ENCODE measurements around the gene PDCD2L. TPM values are rescaled to one million over a fixed set of nuclear protein-coding genes. Genes with fewer than 3 reads are reported as not detected.

Gene PDCD2L
- total and polyA plus RNA-seq, 10 of the 15 experiments (the other 5 are each of a cell fraction or from before 2014, with no cell fraction given): 7.2 to 41.3 (median 26.9) TPM

GRCh38 chr19:34448191-34448590 is 44.0 kb downstream of the PDCD2L start:
- Histone ChIP-seq H3K4me1 (ENCODE audit: control insufficient read depth, insufficient read depth, low read length) (no peaks in the 10 kb centered on the region), H3K36me3 (ENCODE audit: control insufficient read depth in 2 of 2, insufficient read depth in 2 of 2, low read length in 1 of 2) (peaks cover 2 to 50% of the 10 kb centered on the region in 2 experiments), H4K20me1 (ENCODE audit: control insufficient read depth, insufficient read depth) (no peaks in the 10 kb centered on the region), H3K27me3 (replicated peaks in 1 of 2; ENCODE audit: control insufficient read depth in 2 of 2, insufficient read depth in 2 of 2, low read length in 1 of 2) (no peaks in the 10 kb centered on the region), H3K9me3 (replicated peaks; ENCODE audit: control insufficient read depth, insufficient read depth, low read length) (no peaks in the 10 kb centered on the region), H3K4me3 (no peak overlapping the region), H3K79me2 (ENCODE audit: control insufficient read depth, insufficient read depth, low read length) (no peaks in the 10 kb centered on the region), H2AFZ (ENCODE audit: control insufficient read depth, low read depth, low read length) (no peak overlapping the region), H3K27ac (ENCODE audit: control insufficient read depth, insufficient read depth) (no peak overlapping the region), H3K4me2 (ENCODE audit: control insufficient read depth, insufficient read depth) (no peak overlapping the region), H3K9ac (ENCODE audit: control insufficient read depth, insufficient read depth, low read length) (no peak overlapping the region)
- no peak for FAIRE-seq
- intact Hi-C loops (cut with micrococcal nuclease; ENCODE audit: unreplicated experiment): no loop called here
- ChIA-PET POLR2A (interaction anchor here (0.7 kb wide), 1 partner anchor 235 kb away, joined by 3 read pairs; no protein-coding TSS in a partner anchor), SMC1A (ENCODE audit: uncharacterized antibody, unreplicated experiment) (no interaction called here), CTCF (no interaction called here), RAD21 (ENCODE audit: unreplicated experiment) (no interaction called here)
- in situ Hi-C loops (cut with MboI): no loop called here
- BruUV-seq (replicated peaks): no TSS peak
- no peak for DNase-seq (ENCODE audit: low read depth, low spot score)
- WGBS (ENCODE audit: insufficient coverage, insufficient replicate concordance, low lambda C conversion rate, missing lambda C conversion rate): 100% methylated on average over 3 of the region's 3 CpGs
- ATAC-seq: no peak
- no peak for TF ChIP-seq HSF1 (IDR thresholded peaks at IDR 0.05; ENCODE audit: low read depth, low read length)
- no peak for TF ChIP-seq STAT3 (IDR thresholded peaks at IDR 0.05; ENCODE audit: low read depth, low read length)
- no peak for TF ChIP-seq ATF3 (IDR thresholded peaks at IDR 0.05; ENCODE audit: borderline replicate concordance, extremely low read depth, low read depth, low read length)
- no peak for TF ChIP-seq NKRF (conservative IDR thresholded peaks at IDR 0.05)
- no peak for TF ChIP-seq SREBF1 (IDR thresholded peaks at IDR 0.05; ENCODE audit: low read length)
- TF ChIP-seq RUNX3 (IDR thresholded peaks at IDR 0.05; ENCODE audit: low read length): no peak
- TF ChIP-seq PAX8 (IDR thresholded peaks at IDR 0.05): no peak
- TF ChIP-seq IRF5 (IDR thresholded peaks at IDR 0.05; ENCODE audit: borderline replicate concordance): no peak
- no peak for TF ChIP-seq LARP7 (IDR thresholded peaks at IDR 0.05)
- no peak for TF ChIP-seq EZH2 (IDR thresholded peaks at IDR 0.05; ENCODE audit: borderline replicate concordance, control insufficient read depth, low read depth, low read length)
- TF ChIP-seq SIX5 (IDR thresholded peaks at IDR 0.05; ENCODE audit: low read depth, low read length, severe bottlenecking): no peak
- no peak for TF ChIP-seq ZNF592 (IDR thresholded peaks at IDR 0.05)
- TF ChIP-seq PBX3 (IDR thresholded peaks at IDR 0.05; ENCODE audit: insufficient replicate concordance, low read depth, low read length): no peak
